A549 treated with RU486 at 1 μM for 4 hours (cell line): ENCODE measurements around the gene ELOVL4. TPM values are rescaled to one million over a fixed set of nuclear protein-coding genes. Genes with fewer than 3 reads are reported as not detected.

ENCODE experiments used
- total RNA-seq: library from RNA; stranded (reverse); fragments of 200-300 nt; extraction: Qiagen RNA extraction; gene quantifications from 5 replicates; pipeline ENCODE4 v1.2.3, GENCODE V29; 2022; ENCODE audit warnings: low read depth

ELOVL4 gene
- 1.2 to 1.9 TPM (median 1.6 TPM) in 5 replicates for total RNA-seq

DNA sequence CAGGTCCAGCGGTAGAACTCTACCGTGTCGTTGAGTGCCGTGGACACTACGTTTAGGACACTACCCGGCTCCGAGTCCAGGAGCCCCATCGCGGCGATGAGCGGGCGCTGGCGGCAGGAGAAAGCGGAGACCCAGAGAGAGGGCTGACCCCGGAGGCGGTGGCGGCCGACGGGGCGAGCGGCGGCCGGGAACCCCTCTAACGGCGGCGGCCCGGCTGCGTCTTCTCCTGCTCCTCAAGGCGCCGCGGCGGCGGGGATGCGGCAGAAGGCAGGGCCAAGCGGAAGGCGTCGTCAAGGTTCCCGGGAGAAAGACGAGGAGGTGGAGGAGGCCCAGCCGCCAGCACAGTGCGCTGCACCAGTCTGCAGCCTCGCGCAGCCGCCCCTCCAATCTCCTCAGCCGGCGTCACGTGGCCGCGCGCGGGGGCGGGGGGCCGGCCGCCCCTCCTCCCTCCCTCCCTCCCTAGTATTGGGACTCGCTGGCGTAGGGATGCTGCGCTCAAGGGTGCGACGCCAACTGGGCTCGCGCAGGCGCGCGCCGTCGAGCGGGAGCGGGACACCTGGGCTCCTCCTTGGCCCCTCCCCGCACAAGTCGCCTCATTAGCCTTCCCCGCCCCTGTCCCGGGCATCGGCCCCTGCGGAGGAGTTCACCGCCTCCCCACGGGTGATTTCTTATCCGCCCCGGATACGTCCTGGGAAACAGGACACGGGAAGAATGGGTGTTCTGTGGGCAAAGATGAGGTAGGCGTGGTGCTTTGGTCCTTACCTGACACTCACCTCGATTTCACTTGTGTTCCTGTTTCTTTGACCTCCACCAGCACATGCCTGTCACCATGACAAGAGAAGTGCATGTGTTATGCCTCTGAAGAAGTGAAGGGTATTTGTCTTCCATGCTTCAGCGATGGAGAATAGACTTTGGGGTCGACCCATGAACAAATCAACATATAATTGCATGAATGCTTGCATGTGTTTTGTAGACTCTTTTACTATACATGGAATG lies at the start of gene ELOVL4:
Gene ELOVL4 (minus strand): TSS at position 363 of the 996 bp plus-strand sequence. CDS start 274 bp downstream, at position 89.

Other genes starting within 250 kb of the ELOVL4 start
- 7.7 to 23.1 TPM (median 20.0 TPM) in 5 replicates for gene TTK, start 57.1 kb upstream of the ELOVL4 start, total RNA-seq
- gene BCKDHB, start 159.1 kb upstream of the ELOVL4 start, total RNA-seq, result 4.1 to 7.5 TPM (median 5.4 TPM) in 5 replicates